GM13976 (cell line): ENCODE measurements around the gene FOXP1.

Experiments used
- DNase-seq: peaks from one replicate; pipeline ENCODE4 v3.0.0; 2012; ENCODE audit warnings: low spot score
- CTCF ChIP-seq: IDR thresholded peaks from 2 replicates; pipeline ENCODE4 v1.5.1; 2012; ENCODE audit warnings: borderline replicate concordance, mild to moderate bottlenecking; ENCODE audit not compliant: insufficient read depth; ENCODE audit errors: extremely low read depth, missing control alignments, control extremely low read depth
- in situ Hi-C: fragments of 300-500 bp; cut with MboI; formaldehyde crosslinking; loops from one replicate; pipeline ENCODE4 v1.12.0; 2022; ENCODE audit warnings: low sequenced_read_pairs, mixed read lengths, inconsistent platforms; ENCODE audit not compliant: unreplicated experiment

The FOXP1 gene

GRCh38 chr3:71312461-71312860 is 271.1 kb downstream of the FOXP1 start:
- no peak for DNase-seq
- no peak for TF ChIP-seq CTCF
- in situ Hi-C loops: no loop called here

- no peak for DNase-seq
- TF ChIP-seq CTCF: no peak
- in situ Hi-C loops: no loop called here
Measured at GRCh38 chr3:71311661-71312046, 271.9 kb downstream of the FOXP1 start.

- TF ChIP-seq CTCF: no peak
- no peak for DNase-seq
- in situ Hi-C loops: no loop called here
Measured at GRCh38 chr3:71310980-71311660, 272.4 kb downstream of the FOXP1 start.

- TF ChIP-seq CTCF: no peak
- in situ Hi-C loops: no loop called here
- no peak for DNase-seq
Measured at GRCh38 chr3:71310359-71310979, 273.1 kb downstream of the FOXP1 start.

- no peak for DNase-seq
- in situ Hi-C loops: no loop called here
- no peak for TF ChIP-seq CTCF
Measured at GRCh38 chr3:71309886-71310285, 273.6 kb downstream of the FOXP1 start.

- no peak for DNase-seq
- in situ Hi-C loops: no loop called here
- TF ChIP-seq CTCF: no peak
Measured at GRCh38 chr3:71309342-71309741, 274.2 kb downstream of the FOXP1 start.
